ENCODE data around the gene NR2F2.

Gene NR2F2

GRCh38 chr15:96353930-96354730 is 23.6 kb downstream of the NR2F2 start:
- no peak for DNase-seq (ENCODE audit: low read depth in 3 of 3)

- no peak for DNase-seq (ENCODE audit: low read depth in 3 of 3)
Observed at GRCh38 chr15:96354731-96355567, 24.4 kb downstream of the NR2F2 start.

GRCh38 chr15:96355568-96356187 is 25.2 kb downstream of the NR2F2 start:
- no peak for DNase-seq (ENCODE audit: low read depth in 3 of 3)

GRCh38 chr15:96356494-96357455 is 26.3 kb downstream of the NR2F2 start:
- peak; percentile 34 to 73 (median 36) for DNase-seq (ENCODE audit: low read depth in 3 of 3)

GRCh38 chr15:96358001-96358801 is 27.7 kb downstream of the NR2F2 start:
- no peak for DNase-seq (ENCODE audit: low read depth in 3 of 3)

GRCh38 chr15:96358821-96359615 is 28.5 kb downstream of the NR2F2 start:
- DNase-seq (ENCODE audit: low read depth in 3 of 3) = no peak

GRCh38 chr15:96359616-96360521 is 29.4 kb downstream of the NR2F2 start:
- DNase-seq (ENCODE audit: low read depth in 3 of 3) = no peak

GRCh38 chr15:96360581-96361308 is 30.2 kb downstream of the NR2F2 start:
- no peak for DNase-seq (ENCODE audit: low read depth in 3 of 3)

GRCh38 chr15:96361309-96362010 is 31.0 kb downstream of the NR2F2 start:
- no peak for DNase-seq (ENCODE audit: low read depth in 3 of 3)

- no peak for DNase-seq (ENCODE audit: low read depth in 3 of 3)
Observed at GRCh38 chr15:96362011-96362754, 31.7 kb downstream of the NR2F2 start.

- DNase-seq (ENCODE audit: low read depth in 3 of 3) = no peak
Observed at GRCh38 chr15:96362755-96363651, 32.5 kb downstream of the NR2F2 start.

- no peak for DNase-seq (ENCODE audit: low read depth in 3 of 3)
Observed at GRCh38 chr15:96363707-96364106, 33.2 kb downstream of the NR2F2 start.

- DNase-seq (ENCODE audit: low read depth in 3 of 3) = no peak
Observed at GRCh38 chr15:96365781-96366525, 35.5 kb downstream of the NR2F2 start.

GRCh38 chr15:96366526-96366877 is 36.0 kb downstream of the NR2F2 start:
- DNase-seq (ENCODE audit: low read depth in 3 of 3) = no peak

Data from stimulated activated CD4-positive, alpha-beta T cell treated with anti-CD3 and anti-CD28 coated beads, TNF-alpha, amount 100 ng/mL, for 24 hours (primary cell).